SK-N-MC (cell line): ENCODE data around the gene SOX5.

Experiments
- EZH2 ChIP-seq: fragments of 200-600 bp; sonication (generic); IDR thresholded peaks from one replicate; pipeline ENCODE4 v1.6.1; 2017; ENCODE audit warnings: antibody characterized with exemption
- POLR2AphosphoS5 ChIP-seq: IDR thresholded peaks from 2 replicates; pipeline ENCODE4 v1.6.1; 2012; ENCODE audit warnings: mild to moderate bottlenecking, low read depth, low read length, borderline replicate concordance

DNA sequence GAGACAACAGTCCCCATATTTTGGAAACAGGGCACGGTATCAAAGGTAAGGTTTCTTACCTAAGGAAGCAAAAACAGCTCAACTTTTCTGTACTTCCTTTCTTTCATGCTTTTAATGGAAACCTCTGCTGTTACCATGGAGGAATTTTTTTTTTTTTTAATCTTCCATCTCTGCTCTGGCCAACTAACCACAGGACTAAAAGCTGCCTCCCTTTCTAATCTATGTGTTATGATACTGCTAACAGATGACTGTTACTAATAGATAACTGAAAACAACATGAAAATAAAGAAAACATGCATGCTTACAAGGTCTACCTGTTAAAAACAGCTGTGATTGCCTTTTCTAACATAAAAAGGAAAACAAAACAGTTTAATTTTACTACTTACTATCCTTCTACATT lies 168.4 kb downstream of the SOX5 start:
- TF ChIP-seq EZH2 (no peak), POLR2AphosphoS5 (no peak)
